ENCODE results near the gene COG5. TPM values are rescaled to one million over a fixed set of nuclear protein-coding genes. Genes with fewer than 3 reads are reported as not detected.

The COG5 gene
- total RNA-seq, 1 experiment from 2014 or later: 23.6 TPM

DNA sequence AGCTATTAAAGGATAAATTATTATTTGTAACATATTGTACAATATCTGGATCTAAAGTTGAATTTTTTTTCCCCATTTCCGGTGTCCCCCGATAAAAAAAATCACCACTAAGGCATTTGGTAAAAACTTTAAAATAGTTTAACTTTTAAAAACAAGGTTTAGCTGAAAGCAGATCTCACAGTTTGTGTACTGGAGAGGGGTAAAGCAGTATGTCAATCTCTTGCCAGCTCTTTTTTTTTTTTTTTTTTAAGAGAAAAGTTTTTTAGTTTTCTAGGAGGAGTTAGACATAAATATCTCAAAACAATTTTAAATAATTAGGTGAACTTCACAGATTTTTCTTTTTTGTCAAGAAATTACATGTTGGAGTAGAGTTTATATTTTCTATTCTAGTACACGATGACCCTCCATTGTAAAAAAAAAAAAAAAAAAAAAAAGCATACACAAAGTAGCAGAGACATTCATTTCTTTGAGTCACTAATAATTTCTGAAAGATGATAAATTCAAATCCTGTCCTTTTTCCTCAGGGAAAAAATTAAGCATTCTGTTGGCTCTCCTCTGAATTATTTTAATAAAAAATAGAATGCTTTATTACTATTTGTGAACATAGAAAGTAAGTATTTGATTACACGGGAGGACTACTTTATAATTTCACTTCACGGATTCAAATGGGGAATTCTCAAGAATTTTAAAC lies 396.8 kb downstream of the COG5 start:
- Mint-ChIP-seq H3K36me3 (ENCODE audit: insufficient read depth, unreplicated experiment) (peaks cover 32% of the 10 kb centered on the region), H3K27ac (ENCODE audit: unreplicated experiment) (peak overlapping the region; percentile 98), H3K27me3 (ENCODE audit: unreplicated experiment) (no peaks in the 10 kb centered on the region), H3K4me3 (ENCODE audit: low read depth, unreplicated experiment) (peak overlapping the region; percentile 90), H3K4me1 (ENCODE audit: low read depth, unreplicated experiment) (peaks cover 8% of the 10 kb centered on the region), H3K9me3 (ENCODE audit: low read depth, unreplicated experiment) (no peaks in the 10 kb centered on the region)
- DNase-seq: no peak
- TF ChIP-seq, protein P1, sequence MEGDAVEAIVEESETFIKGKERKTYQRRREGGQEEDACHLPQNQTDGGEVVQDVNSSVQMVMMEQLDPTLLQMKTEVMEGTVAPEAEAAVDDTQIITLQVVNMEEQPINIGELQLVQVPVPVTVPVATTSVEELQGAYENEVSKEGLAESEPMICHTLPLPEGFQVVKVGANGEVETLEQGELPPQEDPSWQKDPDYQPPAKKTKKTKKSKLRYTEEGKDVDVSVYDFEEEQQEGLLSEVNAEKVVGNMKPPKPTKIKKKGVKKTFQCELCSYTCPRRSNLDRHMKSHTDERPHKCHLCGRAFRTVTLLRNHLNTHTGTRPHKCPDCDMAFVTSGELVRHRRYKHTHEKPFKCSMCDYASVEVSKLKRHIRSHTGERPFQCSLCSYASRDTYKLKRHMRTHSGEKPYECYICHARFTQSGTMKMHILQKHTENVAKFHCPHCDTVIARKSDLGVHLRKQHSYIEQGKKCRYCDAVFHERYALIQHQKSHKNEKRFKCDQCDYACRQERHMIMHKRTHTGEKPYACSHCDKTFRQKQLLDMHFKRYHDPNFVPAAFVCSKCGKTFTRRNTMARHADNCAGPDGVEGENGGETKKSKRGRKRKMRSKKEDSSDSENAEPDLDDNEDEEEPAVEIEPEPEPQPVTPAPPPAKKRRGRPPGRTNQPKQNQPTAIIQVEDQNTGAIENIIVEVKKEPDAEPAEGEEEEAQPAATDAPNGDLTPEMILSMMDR (IDR thresholded peaks at IDR 0.05; ENCODE audit: unreplicated experiment): no peak
- CTCF ChIA-PET: no interaction called here
- intact Hi-C loops (cut with micrococcal nuclease; ENCODE audit: unreplicated experiment): no loop called here
- no TSS peak for BruUV-seq (replicated peaks)

DNA sequence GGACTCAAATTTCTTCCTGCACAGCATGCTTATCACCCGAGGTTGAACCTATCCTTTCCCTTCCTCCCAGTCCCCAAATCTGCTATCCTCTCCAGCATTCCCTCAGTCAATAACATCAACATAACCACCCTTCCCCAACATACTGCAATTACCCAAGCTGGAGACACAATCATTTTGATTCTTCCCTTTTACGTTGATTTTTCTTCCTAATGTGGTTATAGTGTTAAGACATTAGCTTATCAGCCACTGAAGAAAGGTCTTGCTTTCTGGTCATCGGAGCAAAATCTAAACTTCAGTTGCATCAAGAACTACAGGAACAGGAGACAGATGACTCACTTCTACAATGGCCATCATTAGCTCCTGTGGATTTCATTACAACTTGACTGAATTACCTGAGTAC lies 398.4 kb downstream of the COG5 start:
- TF ChIP-seq, protein P1 (IDR thresholded peaks at IDR 0.05; ENCODE audit: unreplicated experiment): no peak
- Mint-ChIP-seq H3K9me3 (ENCODE audit: low read depth, unreplicated experiment) (no peaks in the 10 kb centered on the region), H3K4me3 (ENCODE audit: low read depth, unreplicated experiment) (no peak overlapping the region), H3K27ac (ENCODE audit: unreplicated experiment) (no peak overlapping the region), H3K27me3 (ENCODE audit: unreplicated experiment) (no peaks in the 10 kb centered on the region), H3K4me1 (ENCODE audit: low read depth, unreplicated experiment) (peaks cover 2% of the 10 kb centered on the region), H3K36me3 (ENCODE audit: insufficient read depth, unreplicated experiment) (peaks cover 30% of the 10 kb centered on the region)
- CTCF ChIA-PET: interaction anchor here (0.6 kb wide), 1 partner anchor 216 kb away, joined by 3 read pairs; no protein-coding TSS in a partner anchor
- DNase-seq: no peak
- intact Hi-C loops (cut with micrococcal nuclease; ENCODE audit: unreplicated experiment): no loop called here
- no TSS peak for BruUV-seq (replicated peaks)

DNA sequence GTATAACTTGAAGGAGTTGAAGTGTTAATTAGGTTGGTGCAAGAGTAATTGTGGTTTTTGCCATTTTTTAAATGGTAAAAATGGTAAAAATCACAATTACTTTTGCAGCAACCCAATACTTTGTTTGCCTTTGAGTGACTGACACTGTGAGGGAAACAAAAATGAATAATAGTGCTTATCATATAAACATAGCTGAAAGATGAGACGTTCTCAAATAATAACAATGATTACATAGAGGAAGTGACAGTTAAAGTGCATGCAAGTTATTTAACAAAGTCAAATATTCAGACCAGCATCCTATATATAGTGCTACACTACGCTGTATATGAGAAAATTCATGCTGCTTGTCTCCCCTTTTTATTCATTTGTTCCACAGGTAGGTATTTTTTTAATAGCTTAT lies 399.6 kb downstream of the COG5 start:
- Mint-ChIP-seq H3K36me3 (ENCODE audit: insufficient read depth, unreplicated experiment) (peaks cover 18% of the 10 kb centered on the region), H3K27me3 (ENCODE audit: unreplicated experiment) (no peaks in the 10 kb centered on the region), H3K4me1 (ENCODE audit: low read depth, unreplicated experiment) (no peaks in the 10 kb centered on the region), H3K27ac (ENCODE audit: unreplicated experiment) (no peak overlapping the region), H3K9me3 (ENCODE audit: low read depth, unreplicated experiment) (no peaks in the 10 kb centered on the region), H3K4me3 (ENCODE audit: low read depth, unreplicated experiment) (no peak overlapping the region)
- no peak for DNase-seq
- no TSS peak for BruUV-seq (replicated peaks)
- TF ChIP-seq, protein P1 (IDR thresholded peaks at IDR 0.05; ENCODE audit: unreplicated experiment): no peak
- intact Hi-C loops (cut with micrococcal nuclease; ENCODE audit: unreplicated experiment): no loop called here
- CTCF ChIA-PET: no interaction called here

DNA sequence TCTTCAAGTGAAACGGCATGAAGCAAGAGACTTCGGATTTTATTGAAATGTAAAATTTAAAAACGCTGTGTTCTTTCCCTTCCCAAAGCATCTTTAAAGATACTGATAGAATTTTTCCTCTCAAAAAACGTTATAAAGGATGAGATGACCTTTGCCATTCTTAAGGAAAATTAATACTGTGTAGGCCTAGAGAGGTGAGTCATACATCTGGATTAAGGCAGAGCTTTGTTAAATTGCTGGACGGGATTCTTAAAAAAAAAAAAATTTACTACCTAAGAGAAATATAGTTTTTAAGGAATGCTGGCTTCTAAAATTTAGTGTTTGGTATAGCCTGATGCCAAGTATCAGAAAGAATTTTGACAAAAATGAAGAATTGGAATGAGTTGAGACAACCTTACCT lies 401.2 kb downstream of the COG5 start:
- Mint-ChIP-seq H3K4me3 (ENCODE audit: low read depth, unreplicated experiment) (no peak overlapping the region), H3K9me3 (ENCODE audit: low read depth, unreplicated experiment) (no peaks in the 10 kb centered on the region), H3K27me3 (ENCODE audit: unreplicated experiment) (no peaks in the 10 kb centered on the region), H3K4me1 (ENCODE audit: low read depth, unreplicated experiment) (no peaks in the 10 kb centered on the region), H3K27ac (ENCODE audit: unreplicated experiment) (no peak overlapping the region), H3K36me3 (ENCODE audit: insufficient read depth, unreplicated experiment) (peaks cover 1% of the 10 kb centered on the region)
- no TSS peak for BruUV-seq (replicated peaks)
- no peak for DNase-seq
- CTCF ChIA-PET: no interaction called here
- intact Hi-C loops (cut with micrococcal nuclease; ENCODE audit: unreplicated experiment): no loop called here
- TF ChIP-seq, protein P1 (IDR thresholded peaks at IDR 0.05; ENCODE audit: unreplicated experiment): no peak

Data from Calu3 (cell line).